ENCODE data around the gene KNDC1. TPM values are rescaled to one million over a fixed set of nuclear protein-coding genes. Genes with fewer than 3 reads are reported as not detected.

Gene KNDC1
- total and polyA plus RNA-seq, 2 experiments from 2014 or later, result 10.8 to 33.9 TPM

DNA sequence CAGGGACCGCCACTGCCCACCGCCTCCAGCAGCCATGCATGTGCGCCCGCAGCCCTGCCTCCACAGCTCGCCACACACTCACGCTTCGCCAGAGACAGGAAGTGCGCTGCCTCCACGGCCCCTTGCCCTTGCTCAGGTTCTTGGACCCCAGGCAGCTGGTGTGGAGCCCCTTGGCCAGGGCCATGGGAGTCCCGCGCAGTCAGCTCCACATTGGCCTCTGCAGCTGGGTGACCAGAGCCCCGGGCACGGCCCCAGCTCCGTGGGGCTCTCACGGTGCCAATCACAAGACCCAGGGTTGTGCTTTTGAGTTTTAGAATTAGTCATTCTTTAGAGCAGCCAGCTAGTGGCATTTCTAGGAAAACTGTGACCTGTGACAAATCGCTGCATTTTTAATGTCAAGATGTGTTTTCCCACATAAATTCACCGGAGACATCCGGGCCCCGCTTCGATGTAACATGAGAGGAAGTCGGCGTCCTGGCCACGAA, 65.7 kb downstream of the KNDC1 start:
- Histone ChIP-seq H3K9me3 (ENCODE audit: low read depth) (no peaks in the 10 kb centered on the region), H3K4me1 (ENCODE audit: low read depth) (no peaks in the 10 kb centered on the region), H3K27ac (no peak overlapping the region), H3K36me3 (no peaks in the 10 kb centered on the region), H3K4me3 (no peak overlapping the region), H3K27me3 (peaks cover 45% of the 10 kb centered on the region)
- TF ChIP-seq, protein P1, sequence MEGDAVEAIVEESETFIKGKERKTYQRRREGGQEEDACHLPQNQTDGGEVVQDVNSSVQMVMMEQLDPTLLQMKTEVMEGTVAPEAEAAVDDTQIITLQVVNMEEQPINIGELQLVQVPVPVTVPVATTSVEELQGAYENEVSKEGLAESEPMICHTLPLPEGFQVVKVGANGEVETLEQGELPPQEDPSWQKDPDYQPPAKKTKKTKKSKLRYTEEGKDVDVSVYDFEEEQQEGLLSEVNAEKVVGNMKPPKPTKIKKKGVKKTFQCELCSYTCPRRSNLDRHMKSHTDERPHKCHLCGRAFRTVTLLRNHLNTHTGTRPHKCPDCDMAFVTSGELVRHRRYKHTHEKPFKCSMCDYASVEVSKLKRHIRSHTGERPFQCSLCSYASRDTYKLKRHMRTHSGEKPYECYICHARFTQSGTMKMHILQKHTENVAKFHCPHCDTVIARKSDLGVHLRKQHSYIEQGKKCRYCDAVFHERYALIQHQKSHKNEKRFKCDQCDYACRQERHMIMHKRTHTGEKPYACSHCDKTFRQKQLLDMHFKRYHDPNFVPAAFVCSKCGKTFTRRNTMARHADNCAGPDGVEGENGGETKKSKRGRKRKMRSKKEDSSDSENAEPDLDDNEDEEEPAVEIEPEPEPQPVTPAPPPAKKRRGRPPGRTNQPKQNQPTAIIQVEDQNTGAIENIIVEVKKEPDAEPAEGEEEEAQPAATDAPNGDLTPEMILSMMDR (IDR thresholded peaks at IDR 0.05; ENCODE audit: low read depth, low read length), result no peak
- no peak for DNase-seq (ENCODE audit: low read depth in 1 of 2, low spot score in 1 of 2)

DNA sequence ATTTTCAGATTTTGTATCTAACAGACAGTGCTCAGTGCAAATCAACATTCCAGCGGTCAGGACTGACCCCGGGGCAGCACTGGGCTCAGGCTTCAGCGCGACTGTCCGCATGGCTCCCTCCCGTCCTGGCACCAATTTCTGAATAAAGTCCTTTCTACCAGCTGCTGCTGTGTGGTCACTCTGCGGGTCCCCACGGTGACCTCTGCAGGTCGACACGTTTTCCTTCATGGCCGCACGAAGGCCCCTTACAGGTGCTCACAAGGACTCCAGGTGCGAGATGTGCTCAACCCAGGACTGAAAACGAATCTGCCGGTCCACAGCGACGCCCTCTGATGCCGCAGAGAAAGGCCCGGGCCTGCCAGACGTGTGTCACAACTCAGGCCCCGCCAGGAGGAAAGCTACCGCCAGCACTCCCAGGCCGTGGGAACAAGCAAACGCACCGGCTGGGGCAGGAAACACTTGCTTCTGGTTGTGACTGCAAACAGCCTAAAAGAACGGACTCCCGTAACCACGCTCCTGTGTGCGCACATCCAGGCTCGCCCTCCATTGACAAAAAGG, 66.3 kb downstream of the KNDC1 start:
- Histone ChIP-seq H3K4me3 (no peak overlapping the region), H3K36me3 (no peaks in the 10 kb centered on the region), H3K9me3 (ENCODE audit: low read depth) (no peaks in the 10 kb centered on the region), H3K4me1 (ENCODE audit: low read depth) (no peaks in the 10 kb centered on the region), H3K27me3 (peaks cover 46% of the 10 kb centered on the region), H3K27ac (no peak overlapping the region)
- DNase-seq (ENCODE audit: low read depth in 1 of 2, low spot score in 1 of 2), result no peak
- TF ChIP-seq, protein P1 (IDR thresholded peaks at IDR 0.05; ENCODE audit: low read depth, low read length), result no peak

DNA sequence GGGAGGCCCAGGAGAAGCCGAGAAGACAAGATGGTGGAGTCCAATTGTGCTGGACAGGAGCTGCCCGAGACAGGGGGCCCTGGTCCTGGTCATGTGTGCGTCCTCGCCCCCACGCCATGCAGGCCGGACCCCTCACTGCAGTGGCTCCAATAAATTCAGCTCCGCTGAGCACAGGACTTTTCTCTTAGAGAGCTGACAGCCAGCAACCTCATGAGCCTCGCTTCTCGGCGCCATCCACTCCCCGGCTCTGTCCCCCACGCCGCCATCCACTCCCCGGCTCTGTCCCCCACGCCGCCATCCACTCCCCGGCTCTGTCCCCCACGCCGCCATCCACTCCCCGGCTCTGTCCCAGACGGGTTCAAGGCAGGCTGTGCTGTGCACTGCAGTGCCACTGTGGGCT, 67.2 kb downstream of the KNDC1 start:
- Histone ChIP-seq H3K4me3 (no peak overlapping the region), H3K36me3 (no peaks in the 10 kb centered on the region), H3K27ac (no peak overlapping the region), H3K4me1 (ENCODE audit: low read depth) (no peaks in the 10 kb centered on the region), H3K27me3 (peaks cover 56% of the 10 kb centered on the region), H3K9me3 (ENCODE audit: low read depth) (no peaks in the 10 kb centered on the region)
- no peak for DNase-seq (ENCODE audit: low read depth in 1 of 2, low spot score in 1 of 2)
- TF ChIP-seq, protein P1 (IDR thresholded peaks at IDR 0.05; ENCODE audit: low read depth, low read length), result no peak

DNA sequence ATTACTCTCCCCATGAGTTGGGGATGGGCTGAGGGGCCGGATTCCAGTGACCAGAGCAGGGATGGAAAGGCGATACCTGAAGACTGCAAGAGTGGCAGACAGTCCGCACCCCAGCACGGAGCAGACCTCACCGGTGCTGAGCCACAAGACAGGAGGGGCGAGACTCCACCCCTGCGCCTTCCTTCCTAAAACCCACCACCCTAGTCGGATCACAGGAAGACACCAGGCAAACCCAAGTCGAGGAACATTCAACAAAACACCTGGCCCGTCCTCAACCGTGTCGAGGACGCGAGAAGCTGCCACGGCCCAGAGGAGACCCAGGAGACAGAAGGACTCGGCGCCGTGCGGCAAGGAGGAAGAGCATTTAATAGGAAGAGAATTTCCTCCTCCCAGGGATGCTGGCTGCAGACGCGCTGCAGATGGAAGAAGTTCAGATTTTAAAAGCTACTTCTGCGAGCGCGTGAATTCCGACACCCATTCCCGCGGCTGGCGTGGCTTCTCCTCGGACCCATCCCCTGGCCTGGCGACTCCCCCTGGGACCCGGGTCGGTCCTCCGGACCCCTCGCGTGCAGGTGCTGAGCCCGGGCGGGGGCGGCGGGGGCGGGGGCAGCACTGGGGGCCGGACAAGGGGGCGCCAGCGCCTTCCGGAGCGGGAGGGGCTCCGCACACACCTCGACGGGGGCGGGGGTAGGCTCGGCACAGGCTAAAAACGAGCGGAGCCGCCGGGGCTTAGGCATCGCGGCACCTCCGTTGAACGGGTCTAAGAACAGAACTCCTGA, 69.4 kb downstream of the KNDC1 start:
- Histone ChIP-seq H3K4me1 (ENCODE audit: low read depth) (no peaks in the 10 kb centered on the region), H3K4me3 (peak overlapping the region; percentile 12), H3K27me3 (peaks cover 78% of the 10 kb centered on the region), H3K36me3 (no peaks in the 10 kb centered on the region), H3K9me3 (ENCODE audit: low read depth) (no peaks in the 10 kb centered on the region), H3K27ac (no peak overlapping the region)
- TF ChIP-seq, protein P1 (IDR thresholded peaks at IDR 0.05; ENCODE audit: low read depth, low read length), result no peak
- DNase-seq (ENCODE audit: low read depth in 1 of 2, low spot score in 1 of 2), result no peak

DNA sequence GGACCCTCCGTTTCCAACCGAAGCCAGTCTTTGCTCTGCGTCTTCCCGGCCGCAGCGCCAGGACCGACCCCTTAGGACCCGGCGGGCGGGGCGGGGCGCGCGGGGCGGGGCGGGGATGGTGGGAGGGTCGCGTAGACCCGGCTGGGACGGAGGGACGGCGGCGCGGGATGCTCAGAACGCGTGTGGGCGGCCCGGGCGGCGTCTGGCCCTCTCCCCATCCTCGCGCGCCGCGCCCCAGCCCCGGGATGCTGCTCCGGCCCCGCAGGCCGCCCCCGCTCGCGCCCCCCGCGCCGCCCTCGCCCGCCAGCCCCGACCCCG, 70.0 kb downstream of the KNDC1 start, which contains the start of gene UTF1:
TSS of gene UTF1 (plus strand) at position 174 of the 318 bp plus-strand sequence. CDS start at position 246, 72 bp downstream.
- Histone ChIP-seq H3K36me3 (no peaks in the 10 kb centered on the region), H3K9me3 (ENCODE audit: low read depth) (no peaks in the 10 kb centered on the region), H3K4me1 (ENCODE audit: low read depth) (no peaks in the 10 kb centered on the region), H3K27me3 (peaks cover 83% of the 10 kb centered on the region), H3K4me3 (peak within 1 kb of the TSS; percentile 25), H3K27ac (no peak within 1 kb of the TSS)
- no peak for DNase-seq (ENCODE audit: low read depth in 1 of 2, low spot score in 1 of 2)
- TF ChIP-seq, protein P1 (IDR thresholded peaks at IDR 0.05; ENCODE audit: low read depth, low read length), result no peak
